GM23338 (cell line): ENCODE data around the gene NUDT4. TPM values are rescaled to one million over a fixed set of nuclear protein-coding genes. Genes with fewer than 3 reads are reported as not detected.

Experiments
- CREB1 ChIP-seq: fragments of 250-450 bp; sonication (Bioruptor Pico); IDR thresholded peaks from 2 replicates; pipeline ENCODE4 v1.5.0; 2020; ENCODE audit warnings: low read depth, mild to moderate bottlenecking, moderate library complexity
- CTCF ChIP-seq, 2 experiments: fragments of 200-600 bp in 1 of 2; sonication (generic) in 1 of 2; conservative IDR thresholded peaks; 2 replicates each; pipeline versions ENCODE4 v1.5.1 to v1.6.1; 2016 to 2017; ENCODE audit warnings: antibody characterized with exemption in 2 of 2, low read depth in 2 of 2, mild to moderate bottlenecking in 2 of 2, moderate library complexity in 1 of 2
- ETS1 ChIP-seq: IDR thresholded peaks from 2 replicates; pipeline ENCODE4 v1.6.1; 2016; ENCODE audit warnings: antibody characterized with exemption
- EZH2phosphoT487 ChIP-seq: fragments of 200-600 bp; sonication (generic); IDR thresholded peaks from one replicate; pipeline ENCODE4 v1.8.1; 2018; ENCODE audit warnings: antibody characterized with exemption; ENCODE audit not compliant: unreplicated experiment
- JUNB ChIP-seq: IDR thresholded peaks from one replicate; pipeline ENCODE4 v1.6.1; 2016; ENCODE audit warnings: antibody characterized with exemption; ENCODE audit not compliant: unreplicated experiment
- POLR2AphosphoS5 ChIP-seq: IDR thresholded peaks from 2 replicates; pipeline ENCODE4 v1.6.1; 2016; ENCODE audit warnings: antibody characterized with exemption, low read depth
- REST ChIP-seq: IDR thresholded peaks from one replicate; pipeline ENCODE4 v1.6.1; 2018; ENCODE audit warnings: antibody characterized with exemption; ENCODE audit not compliant: unreplicated experiment
- STAT1 ChIP-seq: IDR thresholded peaks from one replicate; pipeline ENCODE4 v1.6.1; 2016; ENCODE audit warnings: antibody characterized with exemption; ENCODE audit not compliant: unreplicated experiment
- ZNF331 ChIP-seq: fragments of 250-450 bp; sonication (Bioruptor Pico); IDR thresholded peaks from 2 replicates; pipeline ENCODE4 v1.5.0; 2020; ENCODE audit warnings: low read depth, mild to moderate bottlenecking, moderate library complexity
- ZNF462 ChIP-seq: fragments of 250-450 bp; sonication (Bioruptor Pico); IDR thresholded peaks from 2 replicates; pipeline ENCODE4 v1.5.0; 2020; ENCODE audit warnings: mild to moderate bottlenecking, moderate library complexity
- polyA plus RNA-seq: library from polyadenylated mRNA; unstranded; fragments of >200 nt; fragmentation: Nextera tagmentation; extraction: Ambion mirVana; gene quantifications from 2 replicates; pipeline ENCODE4 v1.2.1, GENCODE V29; 2016
- total RNA-seq: library from RNA; depleted of rRNA; stranded (reverse); fragments of >200 nt; shearing (Covaris generic); gene quantifications from 2 replicates; pipeline ENCODE4 v1.2.3, GENCODE V29; 2014

Gene NUDT4
- total and polyA plus RNA-seq, 2 experiments from 2014 or later, result 32.3 to 67.2 TPM

- no peak for TF ChIP-seq ZNF462 (CRISPR knock-in tag)
- TF ChIP-seq JUNB, result no peak
- TF ChIP-seq REST, result no peak
- TF ChIP-seq CTCF (conservative IDR thresholded peaks at IDR 0.05; ENCODE audit: low read depth in 2 of 2), result no peak
- no peak for TF ChIP-seq EZH2phosphoT487
- TF ChIP-seq CREB1 (CRISPR knock-in tag), result no peak
- no peak for TF ChIP-seq ZNF331 (CRISPR knock-in tag)
- TF ChIP-seq POLR2AphosphoS5, result no peak
- no peak for TF ChIP-seq ETS1
- no peak for TF ChIP-seq STAT1
Observed at GRCh38 chr12:93352321-93352720, 25.4 kb upstream of the NUDT4 start (continued).
